ENCODE data around the gene MAGED4. TPM values are rescaled to one million over a fixed set of nuclear protein-coding genes. Genes with fewer than 3 reads are reported as not detected.
A peak's percentile ranks its signal among the peaks of the same experiment; 100 is the strongest.
"Not testable (repeated sequence)": the region's sequence is repeated elsewhere in the genome, so short reads cannot be mapped to it uniquely, and the experiment has no call there.

The MAGED4 gene
- total RNA-seq, 1 experiment from 2014 or later: 4.6 TPM

- Histone ChIP-seq H3K36me3 (ENCODE audit: low read depth, low read length) (no peaks in the 10 kb centered on the region), H3K27ac (ENCODE audit: low read length) (no peak overlapping the region), H3K27me3 (ENCODE audit: low read length) (no peaks in the 10 kb centered on the region), H4K20me1 (ENCODE audit: low read length) (no peaks in the 10 kb centered on the region), H3F3A (ENCODE audit: low read length, unreplicated experiment) (no peaks in the 10 kb centered on the region), H3K4me1 (ENCODE audit: insufficient read depth, low read length) (no peaks in the 10 kb centered on the region), H3K9ac (ENCODE audit: low read length) (no peak overlapping the region), H3K9me3 (ENCODE audit: low read length) (no peaks in the 10 kb centered on the region), H3K79me2 (ENCODE audit: low read length) (no peaks in the 10 kb centered on the region), H3K9me2 (replicated peaks; ENCODE audit: low read length) (no peaks in the 10 kb centered on the region), H3K4me3 (ENCODE audit: low read length) (no peak overlapping the region), H3K4me2 (ENCODE audit: low read length) (no peak overlapping the region), H2AFZ (ENCODE audit: low read length) (no peak overlapping the region)
- ChIA-PET CTCF (no interaction called here), POLR2A (ENCODE audit: unreplicated experiment) (no interaction called here)
- no peak for DNase-seq
- BruUV-seq (replicated peaks): no TSS peak
- no peak for ATAC-seq
- TF ChIP-seq EZH2phosphoT487 (IDR thresholded peaks at IDR 0.05; ENCODE audit: borderline replicate concordance, low read length): no peak
- intact Hi-C loops (cut with micrococcal nuclease): no loop called here
Measured at GRCh38 chrX:52140020-52140419, 44.7 kb upstream of the MAGED4 start.

GRCh38 chrX:52150667-52151066 lies 34.0 kb upstream of the MAGED4 start:
- DNase-seq; H3K9me3 ChIP-seq (ENCODE audit: low read length); H4K20me1 ChIP-seq (ENCODE audit: low read length); H3K27ac ChIP-seq (ENCODE audit: low read length); BruUV-seq (replicated peaks); H2AFZ ChIP-seq (ENCODE audit: low read length); H3F3A ChIP-seq (ENCODE audit: low read length, unreplicated experiment); H3K36me3 ChIP-seq (ENCODE audit: low read depth, low read length); H3K27me3 ChIP-seq (ENCODE audit: low read length); ATAC-seq; CTCF ChIA-PET; intact Hi-C loops (cut with micrococcal nuclease); H3K9ac ChIP-seq (ENCODE audit: low read length); H3K4me3 ChIP-seq (ENCODE audit: low read length); H3K4me1 ChIP-seq (ENCODE audit: insufficient read depth, low read length); POLR2A ChIA-PET (ENCODE audit: unreplicated experiment); H3K4me2 ChIP-seq (ENCODE audit: low read length); H3K9me2 ChIP-seq (replicated peaks; ENCODE audit: low read length); H3K79me2 ChIP-seq (ENCODE audit: low read length): not testable (repeated sequence)

GRCh38 chrX:52160140-52160539 lies 24.5 kb upstream of the MAGED4 start:
- H4K20me1 ChIP-seq (ENCODE audit: low read length); H3K9me3 ChIP-seq (ENCODE audit: low read length); BruUV-seq (replicated peaks); H3K4me2 ChIP-seq (ENCODE audit: low read length); H3F3A ChIP-seq (ENCODE audit: low read length, unreplicated experiment); H3K4me1 ChIP-seq (ENCODE audit: insufficient read depth, low read length); DNase-seq; H3K9me2 ChIP-seq (replicated peaks; ENCODE audit: low read length); H2AFZ ChIP-seq (ENCODE audit: low read length); H3K4me3 ChIP-seq (ENCODE audit: low read length); H3K27me3 ChIP-seq (ENCODE audit: low read length); POLR2A ChIA-PET (ENCODE audit: unreplicated experiment); H3K79me2 ChIP-seq (ENCODE audit: low read length); H3K27ac ChIP-seq (ENCODE audit: low read length); intact Hi-C loops (cut with micrococcal nuclease); H3K9ac ChIP-seq (ENCODE audit: low read length); H3K36me3 ChIP-seq (ENCODE audit: low read depth, low read length); ATAC-seq; CTCF ChIA-PET: not testable (repeated sequence)

GRCh38 chrX:52166840-52167239 lies 17.8 kb upstream of the MAGED4 start:
- Histone ChIP-seq H3K27me3 (ENCODE audit: low read length) (peaks cover 8% of the 10 kb centered on the region; the same call in 1 of the 2 replicates), H3F3A (ENCODE audit: low read length, unreplicated experiment) (no peaks in the 10 kb centered on the region), H3K9me2 (replicated peaks; ENCODE audit: low read length) (no peaks in the 10 kb centered on the region), H3K9me3 (ENCODE audit: low read length) (no peaks in the 10 kb centered on the region), H3K4me2 (ENCODE audit: low read length) (no peak overlapping the region), H3K27ac (ENCODE audit: low read length) (no peak overlapping the region), H3K4me3 (ENCODE audit: low read length) (no peak overlapping the region), H2AFZ (ENCODE audit: low read length) (no peak overlapping the region), H4K20me1 (ENCODE audit: low read length) (no peaks in the 10 kb centered on the region), H3K79me2 (ENCODE audit: low read length) (no peaks in the 10 kb centered on the region), H3K36me3 (ENCODE audit: low read depth, low read length) (no peaks in the 10 kb centered on the region), H3K4me1 (ENCODE audit: insufficient read depth, low read length) (no peaks in the 10 kb centered on the region), H3K9ac (ENCODE audit: low read length) (no peak overlapping the region)
- no peak for TF ChIP-seq EZH2phosphoT487 (IDR thresholded peaks at IDR 0.05; ENCODE audit: borderline replicate concordance, low read length)
- no peak for TF ChIP-seq CTCF (conservative IDR thresholded peaks at IDR 0.05; ENCODE audit: low read depth, low read length)
- TF ChIP-seq EZH2 (IDR thresholded peaks at IDR 0.05; ENCODE audit: low read length, unreplicated experiment): no peak
- intact Hi-C loops (cut with micrococcal nuclease): no loop called here
- ChIA-PET POLR2A (ENCODE audit: unreplicated experiment) (no interaction called here), CTCF (no interaction called here)
- DNase-seq (no peak), ATAC-seq (no peak)
- BruUV-seq (replicated peaks): no TSS peak

- H3K4me1 ChIP-seq (ENCODE audit: insufficient read depth, low read length); POLR2A ChIA-PET (ENCODE audit: unreplicated experiment); H3F3A ChIP-seq (ENCODE audit: low read length, unreplicated experiment); H3K36me3 ChIP-seq (ENCODE audit: low read depth, low read length); H3K4me2 ChIP-seq (ENCODE audit: low read length); H3K9ac ChIP-seq (ENCODE audit: low read length); H3K9me3 ChIP-seq (ENCODE audit: low read length); H3K27me3 ChIP-seq (ENCODE audit: low read length); H3K27ac ChIP-seq (ENCODE audit: low read length); H3K79me2 ChIP-seq (ENCODE audit: low read length); ATAC-seq; H4K20me1 ChIP-seq (ENCODE audit: low read length); H2AFZ ChIP-seq (ENCODE audit: low read length); H3K9me2 ChIP-seq (replicated peaks; ENCODE audit: low read length); H3K4me3 ChIP-seq (ENCODE audit: low read length); DNase-seq; intact Hi-C loops (cut with micrococcal nuclease); BruUV-seq (replicated peaks); CTCF ChIA-PET: not testable (repeated sequence)
Measured at GRCh38 chrX:52171055-52171454, 13.6 kb upstream of the MAGED4 start.

GRCh38 chrX:52185078-52185453 lies 378 bp downstream of the MAGED4 start:
- H3F3A ChIP-seq (ENCODE audit: low read length, unreplicated experiment); H3K27me3 ChIP-seq (ENCODE audit: low read length); H3K4me2 ChIP-seq (ENCODE audit: low read length); H3K79me2 ChIP-seq (ENCODE audit: low read length); H3K9me2 ChIP-seq (replicated peaks; ENCODE audit: low read length); H3K4me1 ChIP-seq (ENCODE audit: insufficient read depth, low read length); intact Hi-C loops (cut with micrococcal nuclease); H3K4me3 ChIP-seq (ENCODE audit: low read length); H3K36me3 ChIP-seq (ENCODE audit: low read depth, low read length); H3K9ac ChIP-seq (ENCODE audit: low read length); DNase-seq; POLR2A ChIA-PET (ENCODE audit: unreplicated experiment); H3K9me3 ChIP-seq (ENCODE audit: low read length); H4K20me1 ChIP-seq (ENCODE audit: low read length); CTCF ChIA-PET; H3K27ac ChIP-seq (ENCODE audit: low read length); H2AFZ ChIP-seq (ENCODE audit: low read length): not testable (repeated sequence)
- BruUV-seq (replicated peaks): TSS peak; percentile 66
- peak; percentile 62 for ATAC-seq
